ENCODE measurements around the gene TP53BP1. TPM values are rescaled to one million over a fixed set of nuclear protein-coding genes. Genes with fewer than 3 reads are reported as not detected.

Gene TP53BP1
- total RNA-seq, 2 donors from 2014 or later = 23.1 to 34.2 TPM

DNA sequence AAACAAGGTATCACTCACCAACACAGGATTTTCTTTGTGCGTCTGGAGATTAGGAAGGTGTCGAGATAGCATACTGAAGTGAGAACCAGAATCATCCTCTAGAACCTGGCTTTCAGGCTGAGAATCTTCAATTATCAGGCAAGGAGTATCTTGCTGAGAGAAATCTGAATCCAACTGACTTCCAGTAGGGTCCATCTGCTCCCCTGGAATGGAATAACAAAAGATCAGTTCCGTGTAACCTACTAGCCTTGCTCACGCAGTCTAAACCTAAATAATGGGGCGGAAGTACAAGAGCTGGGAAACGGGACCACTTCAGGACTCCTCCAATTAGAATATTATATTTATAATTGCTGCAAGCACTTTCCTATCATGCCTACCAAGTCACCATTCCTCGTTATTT, 690 bp downstream of the TP53BP1 start:
- no peak for TF ChIP-seq CTCF (IDR thresholded peaks at IDR 0.05)
- H3K4me1 ChIP-seq = peaks cover 0 to 12% of the 10 kb centered on the region in 2 donors
- no peaks in the 10 kb centered on the region for H3K27me3 ChIP-seq
- H3K4me3 ChIP-seq = peak overlapping the region; percentile 88 to 93
- no peaks in the 10 kb centered on the region for H3K36me3 ChIP-seq
- H3K9me3 ChIP-seq = no peaks in the 10 kb centered on the region
- H3K27ac ChIP-seq = peak overlapping the region; percentile 88 to 89
- no peak for DNase-seq (ENCODE audit: low spot score)

DNA sequence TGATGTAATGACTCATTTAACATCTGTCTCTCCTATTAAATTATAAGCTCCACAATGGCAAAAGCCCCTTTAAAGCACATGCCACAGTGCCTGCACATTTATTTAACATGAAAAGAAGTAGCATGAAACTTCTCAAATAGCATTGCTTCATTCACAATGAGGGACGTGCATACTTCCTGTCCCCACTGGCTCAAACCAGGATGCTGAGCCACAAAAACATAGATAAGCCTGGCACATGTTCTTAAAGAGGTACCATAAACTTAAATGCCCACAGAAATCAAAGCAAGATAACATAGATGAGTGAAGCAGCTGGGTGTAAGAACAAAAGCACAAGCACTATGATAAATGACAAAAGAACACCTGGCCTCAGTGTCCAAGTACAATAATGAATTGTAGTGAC, 3.8 kb downstream of the TP53BP1 start:
- no peak overlapping the region for H3K27ac ChIP-seq
- H3K4me1 ChIP-seq = peaks cover 0 to 12% of the 10 kb centered on the region in 2 donors
- H3K27me3 ChIP-seq = no peaks in the 10 kb centered on the region
- H3K9me3 ChIP-seq = no peaks in the 10 kb centered on the region
- no peak for DNase-seq (ENCODE audit: low spot score)
- no peak overlapping the region for H3K4me3 ChIP-seq
- peaks cover 5% of the 10 kb centered on the region for H3K36me3 ChIP-seq
- TF ChIP-seq CTCF (IDR thresholded peaks at IDR 0.05) = no peak

DNA sequence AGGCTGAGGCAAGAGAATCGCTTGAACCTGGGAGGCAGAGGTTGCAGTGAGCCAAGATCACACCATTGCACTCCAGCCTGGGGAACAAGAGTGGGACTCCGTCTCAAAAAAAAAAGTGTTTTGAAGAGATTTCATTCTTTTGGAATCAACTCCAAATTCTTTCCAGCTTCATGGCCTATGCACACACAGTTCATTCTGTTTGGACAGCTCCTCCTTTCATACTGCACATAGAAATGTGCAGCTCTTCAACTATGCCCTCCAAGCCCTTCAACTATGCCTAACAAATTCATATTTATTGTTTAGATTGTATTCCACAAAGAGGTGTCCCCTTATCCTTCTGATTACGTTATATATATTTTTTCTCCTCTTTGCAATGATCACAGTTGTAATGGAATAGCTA, 4.2 kb downstream of the TP53BP1 start:
- H3K9me3 ChIP-seq = no peaks in the 10 kb centered on the region

GRCh38 chr15:43487271-43487895, 5.6 kb downstream of the TP53BP1 start:
- no peak for TF ChIP-seq CTCF (IDR thresholded peaks at IDR 0.05)
- Histone ChIP-seq H3K9me3 (no peaks in the 10 kb centered on the region), H3K27ac (no peak overlapping the region), H3K27me3 (no peaks in the 10 kb centered on the region), H3K36me3 (peaks cover 8% of the 10 kb centered on the region), H3K4me1 (peaks cover 0 to 6% of the 10 kb centered on the region in 2 donors), H3K4me3 (no peak overlapping the region)
- DNase-seq (ENCODE audit: low spot score) = no peak

More for the DNA sequence above, 4.2 kb downstream of the TP53BP1 start:
- no peak overlapping the region for H3K4me3 ChIP-seq
- DNase-seq (ENCODE audit: low spot score) = no peak
- no peaks in the 10 kb centered on the region for H3K27me3 ChIP-seq
- TF ChIP-seq CTCF (IDR thresholded peaks at IDR 0.05) = no peak
- peaks cover 5% of the 10 kb centered on the region for H3K36me3 ChIP-seq
- no peak overlapping the region for H3K27ac ChIP-seq
- H3K4me1 ChIP-seq = peaks cover 0 to 12% of the 10 kb centered on the region in 2 donors

- H3K9me3 ChIP-seq = no peaks in the 10 kb centered on the region
- no peak overlapping the region for H3K4me3 ChIP-seq
- no peak for DNase-seq (ENCODE audit: low spot score)
- H3K27ac ChIP-seq = no peak overlapping the region
- H3K27me3 ChIP-seq = no peaks in the 10 kb centered on the region
- no peaks in the 10 kb centered on the region for H3K4me1 ChIP-seq
- H3K36me3 ChIP-seq = peaks cover 19% of the 10 kb centered on the region
- no peak for TF ChIP-seq CTCF (IDR thresholded peaks at IDR 0.05)
These were observed 8.5 kb downstream of the TP53BP1 start for GRCh38 chr15:43484455-43484854.

All from right atrium auricular region (tissue), 2 donors.